Hematopoietic multipotent progenitor cell treated with erythropoietin and hydrocortisone succinate and interleukin-3 and kit ligand, for 4 days (in vitro differentiated cells): ENCODE data around the gene CFAP107.
A peak's percentile ranks its signal among the peaks of the same experiment; 100 is the strongest.
"Not testable (repeated sequence)": the region's sequence is repeated elsewhere in the genome, so short reads cannot be mapped to it uniquely, and the experiment has no call there.

Source experiments
- DNase-seq: peaks from one replicate; pipeline ENCODE4 v3.0.0-alpha.2; 2015

Gene CFAP107

DNA sequence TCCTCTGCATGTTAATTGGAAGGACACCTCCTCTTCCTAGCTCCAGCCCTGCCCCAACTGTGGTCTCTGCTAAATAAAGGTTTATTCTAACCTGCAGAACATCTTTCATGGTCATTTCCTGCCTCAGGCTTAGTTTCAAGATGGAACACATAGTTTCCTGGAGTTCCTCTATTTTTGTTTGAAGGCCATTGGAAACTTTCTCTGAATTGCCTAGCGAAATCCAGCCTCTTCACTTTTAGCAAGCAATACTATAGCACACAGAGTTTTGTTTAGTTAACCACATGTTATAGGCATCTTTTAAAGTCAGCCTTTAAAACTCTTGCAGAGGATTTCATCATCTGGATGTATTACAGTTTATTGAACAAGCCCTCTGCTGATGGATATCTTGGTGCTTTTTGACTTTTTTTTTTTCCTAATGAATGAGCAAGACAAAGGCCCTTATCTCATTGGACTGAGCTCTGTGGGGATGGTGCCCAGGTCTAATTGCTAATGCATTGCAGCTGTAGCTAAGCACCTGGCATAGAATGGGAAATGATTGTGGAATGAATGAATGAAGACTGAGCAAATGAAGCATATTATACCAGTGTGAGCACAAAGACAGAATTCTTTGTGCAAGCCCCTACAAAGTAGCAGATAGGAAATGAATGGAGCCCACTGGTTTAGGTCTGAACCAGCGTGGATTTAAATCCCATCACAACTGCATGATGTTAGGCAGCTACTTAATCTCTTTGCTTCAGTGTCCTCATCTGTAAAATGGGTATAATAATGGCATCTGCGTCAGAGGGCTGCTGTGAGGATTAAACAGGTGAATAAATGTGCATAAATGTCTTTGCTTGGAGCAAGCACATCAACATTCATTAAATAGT, 641 bp upstream of the CFAP107 start:
- DNase-seq: no peak

DNA sequence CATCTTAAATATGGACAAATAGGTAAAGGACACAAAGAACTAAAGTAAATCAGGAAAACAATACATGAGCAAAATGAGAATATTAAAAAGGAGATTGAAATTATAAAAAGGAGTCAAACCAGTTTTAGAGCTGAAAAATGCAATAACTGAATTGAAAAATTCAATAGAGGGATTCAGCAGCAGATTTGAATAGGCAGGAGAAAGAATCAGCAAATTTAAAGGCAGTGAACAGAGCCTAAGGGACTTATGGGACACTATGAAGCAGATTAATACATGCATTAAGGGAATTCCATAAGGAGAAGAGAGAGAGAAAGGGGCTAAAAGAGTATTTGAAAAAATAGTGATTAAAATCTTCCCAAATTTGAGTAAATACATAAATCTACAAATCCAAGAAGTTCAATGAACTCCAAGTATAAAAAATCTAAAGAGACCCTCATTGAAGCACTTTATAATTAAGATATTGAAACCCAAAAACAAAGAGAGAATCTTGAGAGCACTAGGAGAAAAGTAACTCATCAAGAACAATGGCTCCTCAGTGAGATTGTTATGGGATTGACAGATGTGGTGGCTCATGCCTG, 2.9 kb downstream of the CFAP107 start:
- no peak for DNase-seq

DNA sequence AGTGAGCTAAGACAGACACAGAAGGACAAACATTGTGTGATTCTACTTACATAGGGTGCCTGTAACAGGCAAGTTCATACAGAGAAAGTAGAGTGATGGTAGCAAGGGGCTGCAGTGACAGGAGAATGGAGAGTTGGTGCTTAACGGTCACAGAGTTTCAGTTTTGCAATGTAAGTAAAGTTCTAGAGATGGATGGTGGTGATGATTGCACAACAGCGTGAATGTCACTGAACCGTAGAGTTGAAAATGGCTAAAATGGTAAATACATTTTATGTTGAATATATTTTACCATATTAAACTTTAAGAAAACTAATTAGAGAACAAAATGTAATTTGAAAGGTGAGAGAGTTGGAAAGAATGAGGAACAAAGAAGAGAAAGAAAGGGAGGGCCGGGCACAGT, 8.7 kb downstream of the CFAP107 start:
- no peak for DNase-seq

DNA sequence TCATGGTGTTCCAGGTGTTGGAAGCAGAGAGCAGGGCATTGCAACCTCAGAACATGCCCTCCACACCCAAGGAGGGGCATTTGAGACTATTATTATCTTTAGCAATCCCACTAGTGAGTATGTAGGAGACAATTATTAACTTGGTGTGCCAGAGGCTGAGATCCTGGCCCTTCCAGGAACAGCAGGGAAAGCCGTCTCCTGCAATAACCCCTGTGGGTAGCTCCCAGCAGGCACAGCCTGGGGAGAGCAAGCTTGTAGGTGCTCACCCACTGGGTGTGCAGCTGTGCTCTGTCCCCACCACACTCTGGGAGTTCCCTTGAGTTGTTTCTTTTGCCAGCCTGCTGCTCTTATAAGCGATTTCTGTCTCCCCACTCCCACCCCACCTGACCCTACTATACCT, 10.3 kb downstream of the CFAP107 start:
- no peak for DNase-seq

DNA sequence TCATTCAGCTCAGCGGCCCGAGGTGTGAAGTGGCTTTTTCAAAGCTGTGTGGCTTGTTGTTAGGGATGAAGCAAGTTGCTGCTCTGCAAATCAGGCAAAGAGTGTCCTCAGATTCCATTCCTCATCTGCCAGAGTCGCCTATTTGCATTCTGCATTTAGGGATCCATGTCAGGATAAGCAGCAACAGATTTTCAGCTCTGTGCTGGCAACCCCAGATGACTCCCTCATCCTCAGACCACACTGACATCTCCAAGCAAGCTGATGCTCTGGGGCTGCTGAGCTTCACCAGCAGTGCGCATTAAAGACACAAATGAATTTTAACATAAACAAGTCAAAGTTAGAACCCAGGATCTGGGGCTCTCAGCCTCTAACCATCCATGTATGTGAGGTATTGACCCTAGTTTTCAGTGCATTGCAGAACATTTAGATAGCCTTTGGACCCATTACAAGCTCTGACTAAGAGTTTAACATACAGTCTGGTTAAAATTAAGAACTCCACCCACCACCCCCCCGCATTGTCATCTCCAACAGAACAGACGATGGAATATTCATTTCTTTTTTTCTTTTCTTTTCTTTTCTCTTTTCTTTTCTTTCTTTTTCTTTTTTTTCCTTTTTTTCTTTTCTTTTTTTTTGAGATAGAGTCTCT, 10.9 kb downstream of the CFAP107 start:
- no peak for DNase-seq

DNA sequence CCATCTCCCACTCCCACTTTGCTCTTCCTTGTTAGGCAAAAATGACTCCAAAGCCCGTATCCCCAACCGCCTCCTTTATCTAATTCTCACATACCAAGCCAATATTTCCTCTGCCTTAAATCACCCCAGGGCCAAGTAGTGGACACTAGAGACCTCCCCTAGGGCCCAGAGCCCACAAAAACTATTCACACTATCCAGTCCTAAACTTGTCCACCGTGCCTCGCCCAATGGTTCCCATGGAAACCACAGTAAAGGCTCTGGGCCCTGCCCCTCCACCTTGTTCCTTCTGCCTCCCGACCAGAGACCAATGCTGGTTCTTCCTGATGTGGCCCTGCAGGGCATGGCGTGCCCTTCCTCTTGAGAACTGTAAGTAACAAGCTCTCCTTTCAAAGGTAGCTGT, 11.8 kb downstream of the CFAP107 start:
- DNase-seq: no peak

DNA sequence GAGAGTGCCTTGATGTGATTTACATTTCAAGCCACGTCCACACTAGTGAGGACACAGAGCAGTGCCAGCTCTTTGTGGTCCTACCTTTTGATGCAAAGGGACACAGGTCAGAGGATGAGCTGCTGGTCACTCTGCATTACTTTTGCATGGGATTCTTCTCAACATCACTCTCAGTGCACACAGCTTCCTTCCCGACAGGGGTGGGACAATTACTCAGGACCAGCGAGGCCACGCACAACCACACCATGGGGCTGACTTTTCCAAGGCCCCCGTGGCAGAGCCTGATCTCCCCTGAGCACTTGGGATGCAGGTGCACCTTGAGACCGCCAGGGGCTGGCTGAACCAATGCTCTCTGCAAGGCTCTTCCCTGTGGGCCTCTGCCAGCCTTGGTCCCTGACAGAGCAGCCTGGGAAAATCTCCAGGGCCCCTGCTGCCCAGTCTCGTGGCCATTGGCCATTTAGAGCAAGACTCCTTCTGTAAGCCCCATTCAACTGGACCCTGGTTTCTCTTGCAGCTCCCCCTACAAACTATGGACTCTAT, 14.3 kb downstream of the CFAP107 start:
- peak; percentile 6 for DNase-seq

DNA sequence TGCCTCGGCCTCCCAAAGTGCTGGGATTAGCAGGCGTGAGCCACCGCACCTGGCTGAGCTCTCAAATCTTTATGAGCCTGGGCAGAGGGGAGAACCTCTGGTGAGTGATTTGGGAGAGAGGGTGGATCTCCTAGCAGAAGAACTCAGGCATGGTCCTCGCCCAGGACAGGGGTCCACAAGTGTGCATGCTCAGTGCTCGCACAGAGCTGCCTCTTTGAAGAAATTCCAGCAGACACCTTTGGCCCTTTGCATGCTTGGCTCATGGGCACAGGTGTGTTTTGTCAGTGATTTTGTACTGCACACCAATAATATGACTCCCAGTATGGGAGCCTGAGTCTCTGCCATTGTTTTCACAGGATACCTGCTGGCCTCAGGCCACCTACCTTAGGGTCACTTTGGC, 15.8 kb downstream of the CFAP107 start:
- no peak for DNase-seq

DNA sequence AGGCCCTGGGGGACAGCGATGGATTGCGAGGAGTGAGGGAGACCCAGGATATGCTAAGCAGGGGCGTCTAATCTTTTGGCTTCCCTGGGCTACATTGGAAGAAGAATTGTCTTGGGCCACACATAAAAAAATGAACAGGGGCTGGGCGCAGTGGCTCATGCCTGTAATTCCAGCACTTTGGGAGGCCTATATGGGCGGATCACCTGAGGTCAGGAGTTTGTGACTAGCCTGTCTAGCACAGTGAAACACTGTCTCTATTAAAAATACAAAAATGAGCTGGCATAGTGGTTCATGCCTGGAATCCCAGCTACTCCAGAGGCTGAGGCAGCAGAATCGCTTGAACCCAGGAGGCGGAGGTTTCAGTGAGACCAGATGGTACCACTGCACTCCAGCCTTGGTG, 16.8 kb downstream of the CFAP107 start:
- DNase-seq: no peak

DNA sequence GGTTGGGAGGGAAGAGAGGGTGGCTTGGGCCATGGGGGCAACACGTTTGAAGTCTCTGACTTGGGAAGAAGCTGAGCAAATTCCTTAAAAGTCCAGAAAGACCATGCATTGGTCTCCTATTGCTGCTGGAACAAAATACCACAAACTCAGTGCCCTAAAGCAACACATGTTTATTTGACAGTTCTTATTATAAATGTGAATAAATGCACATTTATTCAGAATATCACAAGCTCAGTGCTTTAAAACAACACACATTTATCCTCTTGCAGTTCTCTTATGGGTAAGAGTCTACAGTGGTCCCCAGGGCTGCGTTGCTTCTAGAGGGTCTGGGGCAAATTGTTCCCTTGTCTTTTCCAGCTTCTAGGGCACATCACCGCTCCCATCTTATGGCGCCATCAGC, 17.5 kb downstream of the CFAP107 start:
- DNase-seq: no peak

DNA sequence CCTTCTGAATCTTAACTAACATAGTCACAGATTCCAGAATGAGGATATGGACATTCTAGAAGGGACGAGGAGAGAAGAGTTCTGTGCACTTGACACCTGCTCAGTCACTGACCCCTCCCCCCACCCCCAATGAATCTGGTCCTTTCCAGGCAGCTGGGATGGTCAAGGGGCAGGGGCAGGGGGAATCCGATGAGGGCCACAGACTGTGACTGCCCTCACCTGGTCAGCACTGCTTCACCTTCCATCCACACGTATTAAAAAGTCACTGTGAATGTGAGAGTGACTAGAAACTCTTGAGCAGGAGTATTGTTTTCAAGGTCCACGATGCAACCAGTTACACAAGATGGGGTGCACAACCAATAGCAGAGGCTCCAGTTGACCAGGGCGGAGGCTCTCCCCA, 18.0 kb downstream of the CFAP107 start:
- no peak for DNase-seq

DNA sequence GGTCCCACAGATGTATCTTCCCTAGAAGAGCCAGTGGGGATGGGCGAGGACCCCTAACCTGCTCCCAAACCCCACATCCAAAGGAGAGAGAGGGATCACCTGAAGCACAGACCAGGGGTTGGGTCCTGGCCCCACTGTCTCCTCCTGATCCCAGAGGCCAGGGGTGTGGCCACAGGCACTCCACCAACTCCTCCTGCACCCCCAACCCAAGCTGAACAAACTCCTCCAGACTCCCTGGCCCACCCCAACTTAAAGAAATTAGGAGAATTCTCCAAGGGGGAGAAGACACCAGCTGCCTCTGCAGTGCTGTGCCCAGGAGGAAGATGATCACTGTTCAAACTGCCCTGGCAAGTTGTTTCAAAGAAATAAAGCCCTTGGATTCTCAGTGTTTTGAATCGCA, 23.0 kb downstream of the CFAP107 start:
- no peak for DNase-seq

DNA sequence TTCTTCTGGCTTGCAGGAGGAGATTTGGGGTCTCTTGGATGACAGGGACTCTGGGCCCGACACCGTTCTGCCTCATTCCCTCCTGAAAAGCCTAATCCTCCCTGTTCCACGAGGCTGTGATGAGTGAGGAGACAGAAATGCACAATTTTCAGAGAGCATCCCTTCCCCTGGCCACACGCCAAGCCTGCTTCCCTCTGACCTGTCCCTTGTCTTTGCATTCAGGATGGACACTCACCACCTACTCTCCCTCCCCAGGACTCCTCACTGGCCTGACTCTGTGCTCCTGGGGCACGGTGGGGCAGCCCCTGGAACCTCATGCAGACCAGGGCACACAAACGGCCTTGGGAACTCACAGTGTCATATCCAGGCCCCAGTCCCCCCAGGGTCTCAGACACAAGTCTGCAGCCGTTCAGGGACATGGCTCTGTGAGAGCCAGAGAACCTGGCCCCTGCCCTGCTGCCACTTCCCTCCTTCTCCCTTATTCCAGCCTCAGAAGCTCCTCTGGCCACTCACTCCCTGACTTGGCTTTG, 24.0 kb downstream of the CFAP107 start:
- no peak for DNase-seq

DNA sequence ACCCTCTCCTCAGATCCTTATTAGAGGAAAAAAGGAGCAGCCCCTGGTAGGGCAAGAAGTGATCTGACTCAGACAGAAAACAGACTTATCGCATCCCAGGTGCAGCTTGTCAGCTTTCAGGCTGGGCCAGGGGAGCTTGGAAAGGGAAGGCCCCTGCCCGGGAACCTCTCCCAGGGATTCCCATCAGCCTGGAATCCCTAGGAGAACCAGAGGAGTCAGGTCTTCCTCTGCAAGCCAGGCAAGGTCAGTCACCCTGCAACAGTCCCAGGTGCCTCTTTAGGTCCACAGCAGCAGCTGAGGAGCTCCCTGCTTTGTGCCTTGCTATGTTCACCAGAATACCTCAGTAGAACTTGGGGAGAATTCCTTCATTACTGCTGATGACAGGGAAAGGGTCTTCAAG, 24.6 kb downstream of the CFAP107 start:
- DNase-seq: no peak

DNA sequence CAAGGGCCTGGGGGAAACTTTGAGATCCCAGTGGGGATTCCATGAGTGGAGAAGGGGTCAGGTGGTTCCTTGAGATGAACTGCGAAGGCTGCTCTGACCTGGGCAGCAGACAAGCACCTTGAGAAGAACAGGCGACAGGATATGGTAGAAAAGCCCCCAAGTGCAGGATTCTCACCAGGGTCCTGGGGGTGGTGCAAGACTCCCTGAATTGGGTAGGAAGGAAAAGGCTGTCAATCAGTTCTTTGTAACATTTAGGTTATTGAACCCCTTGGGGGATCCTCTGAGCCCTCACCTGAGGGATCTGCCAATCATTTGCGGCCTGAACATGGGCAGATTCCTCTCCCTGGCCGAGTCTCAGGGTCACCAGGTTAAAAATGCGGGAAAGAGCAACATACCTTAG, 25.2 kb downstream of the CFAP107 start:
- DNase-seq: no peak

DNA sequence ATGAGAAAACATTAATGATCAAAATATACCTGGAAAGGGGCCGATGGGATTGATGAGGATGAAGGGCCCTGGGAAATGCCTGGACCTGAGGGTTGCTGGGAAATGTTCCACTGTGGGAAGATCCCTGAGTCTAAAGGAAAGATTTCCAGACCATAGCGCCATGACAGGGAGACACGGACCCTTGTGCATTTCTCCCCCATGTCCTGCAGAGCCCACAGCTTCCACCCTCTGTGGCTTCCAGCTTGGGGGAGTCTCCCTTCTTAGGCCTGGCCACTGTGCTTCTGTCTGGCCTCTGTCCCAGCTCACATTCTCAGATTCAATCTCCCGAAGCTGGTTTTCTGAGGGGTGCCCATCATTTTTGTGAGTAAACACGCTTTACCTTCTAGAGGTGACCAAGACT, 26.5 kb downstream of the CFAP107 start:
- DNase-seq: no peak

DNA sequence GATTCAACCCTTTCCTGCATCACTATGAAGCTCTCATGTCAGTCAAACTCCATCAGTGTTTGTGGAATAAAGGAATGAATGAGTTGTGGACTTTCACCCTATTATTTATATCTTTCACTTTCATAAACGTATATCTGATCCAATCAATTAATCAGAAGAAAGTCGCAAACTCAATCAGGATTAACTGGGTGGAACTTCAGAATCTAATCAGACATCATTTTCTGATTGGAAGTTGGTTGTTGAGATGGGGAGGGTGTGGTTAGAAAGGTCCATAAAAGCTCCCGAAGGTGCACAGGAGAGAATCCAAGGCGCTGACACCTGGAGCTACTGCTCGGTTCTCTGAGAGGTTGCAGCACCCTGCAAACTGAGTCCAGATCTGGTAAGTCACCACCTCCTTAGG, 27.4 kb downstream of the CFAP107 start, which contains the start of gene PRAMEF12:
Gene PRAMEF12 (plus strand): TSS at position 301 of the 400 bp plus-strand sequence. CDS start 1,130 bp downstream, outside the sequence.
- no peak for DNase-seq

DNA sequence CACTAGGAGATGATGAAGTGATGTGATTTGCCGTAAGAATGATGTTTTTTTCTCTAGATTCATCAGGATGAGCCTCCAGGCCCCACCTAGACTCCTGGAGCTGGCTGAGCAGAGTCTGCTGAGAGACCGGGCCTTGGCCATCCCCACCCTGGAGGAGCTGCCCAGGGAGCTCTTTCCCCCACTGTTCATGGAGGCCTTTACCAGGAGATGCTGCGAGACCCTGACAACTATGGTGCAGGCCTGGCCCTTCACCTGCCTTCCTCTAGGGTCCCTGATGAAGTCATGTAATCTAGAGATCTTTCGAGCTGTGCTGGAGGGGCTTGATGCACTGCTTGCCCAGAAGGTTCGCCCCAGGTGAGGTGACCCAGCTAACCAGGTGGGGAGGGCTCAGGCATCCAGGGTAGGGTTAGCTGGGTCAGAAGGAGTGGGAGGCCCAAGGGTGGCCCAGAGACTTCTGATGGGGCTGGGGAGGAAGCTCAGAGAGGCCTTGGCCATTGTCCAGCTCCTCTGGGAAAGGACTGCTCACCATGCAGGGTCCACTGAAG, 28.9 kb downstream of the CFAP107 start:
- DNase-seq: no peak

DNA sequence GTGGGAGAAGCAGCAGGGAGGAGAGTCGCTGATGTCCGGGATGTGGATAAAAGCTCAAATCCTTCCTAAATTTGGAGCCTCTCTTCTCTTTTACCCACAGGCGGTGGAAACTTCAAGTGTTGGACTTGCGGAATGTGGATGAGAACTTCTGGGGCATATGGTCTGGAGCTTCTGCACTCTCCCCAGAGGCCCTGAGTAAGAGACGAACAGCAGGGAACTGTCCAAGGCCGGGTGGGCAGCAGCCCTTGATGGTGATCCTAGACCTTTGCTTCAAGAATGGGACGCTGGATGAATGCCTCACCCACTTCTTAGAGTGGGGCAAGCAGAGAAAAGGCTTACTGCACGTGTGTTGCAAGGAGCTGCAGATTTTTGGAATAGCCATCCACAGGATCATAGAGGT, 29.4 kb downstream of the CFAP107 start:
- DNase-seq: no peak

DNA sequence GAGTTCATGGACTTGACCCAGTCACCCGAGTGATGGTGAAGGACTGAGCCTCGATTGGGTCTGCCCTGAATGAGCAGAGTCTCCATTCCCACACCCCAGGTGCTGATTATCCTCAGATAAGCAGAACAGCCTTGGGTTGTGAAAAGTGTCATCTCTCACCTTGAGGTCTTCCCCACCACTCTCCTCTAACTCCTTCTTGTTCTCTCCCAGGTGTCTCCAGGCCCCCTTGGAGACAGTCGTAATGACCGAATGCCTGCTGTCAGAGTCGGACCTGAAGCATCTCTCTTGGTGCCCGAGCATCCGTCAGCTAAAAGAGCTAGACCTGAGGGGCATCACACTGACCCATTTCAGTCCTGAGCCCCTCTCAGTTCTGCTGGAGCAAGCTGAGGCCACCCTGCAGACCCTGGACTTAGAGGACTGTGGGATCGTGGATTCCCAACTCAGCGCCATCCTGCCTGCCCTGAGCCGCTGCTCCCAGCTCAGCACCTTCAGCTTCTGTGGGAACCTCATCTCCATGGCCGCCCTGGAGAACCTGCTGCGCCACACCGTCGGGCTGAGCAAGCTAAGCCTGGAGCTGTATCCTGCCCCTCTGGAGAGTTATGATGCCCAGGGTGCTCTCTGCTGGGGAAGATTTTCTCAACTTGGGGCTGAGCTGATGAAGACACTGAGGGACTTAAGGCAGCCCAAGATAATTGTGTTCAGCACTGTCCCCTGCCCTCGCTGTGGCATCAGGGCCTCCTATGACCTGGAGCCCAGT, 31.0 kb downstream of the CFAP107 start:
- no peak for DNase-seq

DNA sequence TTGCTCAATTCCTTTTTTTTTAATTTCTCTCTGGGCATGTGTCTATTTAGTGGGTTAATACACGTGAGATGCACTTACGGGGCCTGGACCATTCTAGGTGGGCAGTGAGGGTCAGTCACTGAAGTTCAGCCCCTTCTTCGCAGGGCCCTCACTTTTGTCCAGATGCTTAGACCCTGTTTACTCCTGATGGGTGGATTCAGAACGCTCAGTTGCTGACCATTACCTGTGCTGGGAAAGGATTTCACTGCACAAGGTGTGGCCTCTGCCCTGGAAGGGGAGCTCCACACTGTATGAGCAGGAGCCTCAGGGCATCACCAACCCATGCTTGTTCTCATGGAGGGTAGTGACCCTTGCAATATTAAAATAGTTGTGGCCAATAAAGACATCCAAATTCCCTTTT, 32.1 kb downstream of the CFAP107 start:
- no peak for DNase-seq

DNA sequence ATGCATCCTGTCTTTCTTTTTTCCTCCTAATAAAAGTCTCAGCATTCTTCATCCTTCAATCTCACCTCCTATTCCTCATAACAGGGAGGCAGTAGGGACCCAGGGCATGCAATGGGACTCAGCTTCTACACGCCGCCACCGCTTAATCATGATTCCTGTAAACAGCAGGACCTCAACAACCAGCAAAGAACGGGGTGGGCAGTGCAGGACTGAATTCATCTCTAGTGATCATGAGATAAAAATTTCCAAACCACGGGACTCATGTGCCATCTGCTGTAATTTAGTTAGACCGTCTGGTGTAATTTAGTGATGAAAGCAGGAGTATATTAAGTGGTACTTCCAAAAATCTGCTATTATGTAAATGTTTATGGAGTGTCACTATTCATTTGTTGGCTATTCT, 32.9 kb downstream of the CFAP107 start:
- no peak for DNase-seq

DNA sequence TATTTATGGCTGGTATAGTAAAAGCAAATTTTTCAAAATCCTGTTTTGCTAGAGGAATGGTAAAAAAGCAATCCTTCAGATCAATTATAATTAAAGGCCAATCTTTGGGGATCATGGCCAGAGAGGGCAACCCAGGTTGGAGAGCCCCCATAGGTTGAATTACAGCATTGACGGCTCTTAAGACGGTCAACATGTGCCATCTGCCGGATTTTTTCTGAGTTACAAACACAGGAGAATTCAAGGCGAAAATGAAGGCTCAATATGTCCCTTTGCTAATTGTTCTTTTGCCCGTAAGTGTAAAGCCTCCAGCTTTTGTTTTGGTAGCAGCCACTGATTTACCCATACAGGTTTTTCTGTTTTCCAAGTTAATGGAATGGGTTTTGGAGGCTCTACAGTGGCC, 35.5 kb downstream of the CFAP107 start:
- not testable (repeated sequence) for DNase-seq
